Measurements from ENCODE around the gene KCTD2. TPM values are rescaled to one million over a fixed set of nuclear protein-coding genes. Genes with fewer than 3 reads are reported as not detected.

KCTD2 gene
- total RNA-seq, 2 experiments from 2014 or later, result 15.6 to 19.4 TPM

DNA sequence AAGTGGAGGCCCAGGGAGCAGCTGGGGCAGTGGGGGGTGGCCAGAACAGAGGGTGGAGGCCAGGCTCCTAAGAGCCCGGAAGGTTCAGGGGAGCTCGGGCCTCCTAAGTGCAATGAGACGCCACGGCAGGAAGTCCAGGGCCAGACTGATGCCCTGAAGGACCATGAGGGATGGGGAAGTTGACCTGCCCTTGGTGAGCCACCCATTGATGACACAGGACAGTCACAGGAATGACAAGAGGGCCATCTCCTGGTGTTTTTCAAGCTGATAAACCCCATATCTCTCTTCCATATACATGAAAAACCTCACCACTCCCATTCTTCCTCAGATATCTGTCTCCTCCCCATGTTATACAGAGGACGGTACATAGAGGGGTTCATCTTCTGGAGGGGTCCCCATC, 40.4 kb upstream of the KCTD2 start:
- CTCF ChIA-PET, result interaction anchor here (11.2 kb wide), 1 partner anchor 47 kb away, joined by 182 read pairs; no protein-coding TSS in a partner anchor
- no peaks in the 10 kb centered on the region for H3K9me3 Mint-ChIP-seq (ENCODE audit: insufficient read depth)
- no peak for ATAC-seq
- H3K27ac Mint-ChIP-seq, result no peak overlapping the region
- DNase-seq, result no peak
- H3K4me1 Mint-ChIP-seq (ENCODE audit: low read depth), result no peaks in the 10 kb centered on the region
- no peak overlapping the region for H3K4me3 Mint-ChIP-seq
- POLR2A ChIA-PET, result no interaction called here
- no peaks in the 10 kb centered on the region for H3K27me3 Mint-ChIP-seq (ENCODE audit: low read depth)
- H3K36me3 Mint-ChIP-seq (ENCODE audit: low read depth), result no peaks in the 10 kb centered on the region

DNA sequence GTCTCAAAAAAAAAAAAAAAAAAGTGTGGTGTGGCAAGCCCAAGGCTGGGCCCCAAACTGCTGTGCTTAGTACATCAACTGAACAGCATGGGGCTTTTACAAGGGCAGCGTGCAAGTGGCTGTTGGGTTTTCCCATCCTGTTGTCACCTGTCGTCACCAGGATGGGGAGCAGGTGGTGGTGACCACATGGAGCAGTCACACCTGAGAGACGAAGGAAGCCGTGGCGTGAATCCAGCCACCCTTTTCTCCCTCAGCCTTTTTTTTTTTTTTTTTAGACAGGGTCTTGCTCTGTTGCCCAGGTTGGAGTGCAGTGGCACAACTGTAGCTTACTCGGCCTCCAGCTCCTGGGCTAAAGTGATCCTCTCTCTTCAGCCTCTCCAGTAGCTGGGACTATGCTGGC, 38.7 kb upstream of the KCTD2 start:
- Mint-ChIP-seq H3K4me1 (ENCODE audit: low read depth) (peaks cover 9% of the 10 kb centered on the region), H3K4me3 (no peak overlapping the region), H3K9me3 (ENCODE audit: insufficient read depth) (no peaks in the 10 kb centered on the region), H3K27me3 (ENCODE audit: low read depth) (no peaks in the 10 kb centered on the region), H3K27ac (no peak overlapping the region), H3K36me3 (ENCODE audit: low read depth) (no peaks in the 10 kb centered on the region)
- no peak for DNase-seq
- ChIA-PET CTCF (interaction anchor here (0.6 to 11.2 kb wide), 2 partner anchors 49 to 163 kb away, joined by 3 to 182 read pairs; no protein-coding TSS in a partner anchor), POLR2A (no interaction called here)
- ATAC-seq, result no peak

DNA sequence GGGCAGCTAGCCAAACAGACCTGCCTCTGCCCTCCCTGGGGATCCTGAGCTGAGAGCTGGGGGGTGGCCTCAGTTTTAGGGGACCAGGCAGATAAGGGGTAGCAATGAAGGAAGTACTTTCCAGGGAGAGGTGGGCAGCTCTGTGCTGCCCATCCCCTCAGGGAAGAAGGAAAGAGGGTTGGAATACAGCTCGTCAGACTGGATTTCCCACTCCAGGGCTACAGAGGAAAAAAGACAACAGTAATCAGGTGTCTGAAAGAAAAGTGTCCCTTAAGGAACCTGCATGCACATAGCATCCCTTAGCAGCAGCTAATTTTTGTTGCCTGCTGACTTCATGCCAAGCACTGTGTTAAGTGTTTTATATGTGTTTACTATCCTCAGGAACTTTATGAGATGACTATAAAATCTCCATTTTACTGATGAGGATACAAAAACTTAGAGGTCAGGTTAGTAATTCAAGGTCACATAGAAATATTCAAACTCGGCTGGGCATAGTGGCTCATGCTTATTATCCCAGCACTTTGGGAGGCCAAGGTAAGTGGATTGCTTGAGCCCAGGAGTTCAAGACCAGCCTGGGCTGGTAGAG, 37.8 kb upstream of the KCTD2 start:
- ATAC-seq (no peak), DNase-seq (no peak)
- ChIA-PET CTCF (interaction anchor here (11.2 kb wide), 1 partner anchor 50 kb away, joined by 182 read pairs; no protein-coding TSS in a partner anchor), POLR2A (no interaction called here)
- Mint-ChIP-seq H3K9me3 (ENCODE audit: insufficient read depth) (no peaks in the 10 kb centered on the region), H3K36me3 (ENCODE audit: low read depth) (peaks cover 2% of the 10 kb centered on the region), H3K4me1 (ENCODE audit: low read depth) (peaks cover 15% of the 10 kb centered on the region), H3K27ac (no peak overlapping the region), H3K4me3 (no peak overlapping the region), H3K27me3 (ENCODE audit: low read depth) (no peaks in the 10 kb centered on the region)

- Mint-ChIP-seq H3K27ac (no peak overlapping the region), H3K27me3 (ENCODE audit: low read depth) (no peaks in the 10 kb centered on the region), H3K4me1 (ENCODE audit: low read depth) (peaks cover 15% of the 10 kb centered on the region), H3K9me3 (ENCODE audit: insufficient read depth) (no peaks in the 10 kb centered on the region), H3K36me3 (ENCODE audit: low read depth) (peaks cover 9% of the 10 kb centered on the region), H3K4me3 (no peak overlapping the region)
- DNase-seq (no peak), ATAC-seq (no peak)
- ChIA-PET POLR2A (interaction anchor here (2.1 to 3.4 kb wide), 4 partner anchors 11 to 49 kb away, joined by 8 to 26 read pairs (median 12); partner anchors contain the start of gene CDR2L), CTCF (interaction anchor here (0.8 to 11.2 kb wide), 13 partner anchors 14 to 191 kb away, joined by 3 to 182 read pairs (median 5); partner anchors contain the start of genes ATP5PD, CDR2L, KCTD2 and OTOP2)
These were observed 36.2 kb upstream of the KCTD2 start for GRCh38 chr17:75010683-75011400.

DNA sequence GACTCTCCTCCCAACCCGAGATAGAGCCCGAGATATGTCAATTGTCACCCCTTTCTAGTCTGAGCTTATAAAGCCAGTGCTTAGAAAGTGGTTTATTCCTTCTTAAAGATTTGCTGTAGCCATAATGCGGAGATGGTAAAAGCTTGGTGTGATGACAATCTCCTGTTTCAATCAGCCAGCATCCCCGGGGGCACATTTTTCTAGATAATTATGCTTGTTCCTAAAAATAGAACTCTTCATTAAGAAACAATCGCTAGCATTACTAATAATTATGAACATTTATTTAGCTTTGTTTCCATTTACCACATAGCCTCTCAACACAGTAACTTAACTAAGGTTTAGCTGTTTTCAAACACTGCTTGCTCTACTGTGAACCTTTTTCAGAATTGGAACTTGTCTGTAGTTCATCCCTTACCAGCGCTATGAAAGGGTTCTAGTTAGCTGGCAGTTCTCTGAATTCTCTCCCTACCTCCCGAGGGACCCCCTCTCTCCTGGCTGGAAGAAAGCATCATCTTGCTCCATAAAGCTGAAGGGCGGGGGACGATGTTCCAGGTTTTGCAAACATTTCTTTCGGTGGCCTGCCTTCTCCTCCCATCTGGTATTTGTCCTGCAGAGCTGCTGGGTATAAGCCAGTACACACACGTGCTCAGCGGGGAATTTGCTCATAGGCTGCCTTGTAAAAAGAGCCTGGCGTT, 35.5 kb upstream of the KCTD2 start:
- Mint-ChIP-seq H3K27me3 (ENCODE audit: low read depth) (no peaks in the 10 kb centered on the region), H3K4me1 (ENCODE audit: low read depth) (peaks cover 15% of the 10 kb centered on the region), H3K4me3 (peak overlapping the region; percentile 95), H3K27ac (no peak overlapping the region), H3K9me3 (ENCODE audit: insufficient read depth) (no peaks in the 10 kb centered on the region), H3K36me3 (ENCODE audit: low read depth) (peaks cover 12% of the 10 kb centered on the region)
- ChIA-PET CTCF (interaction anchor here (0.5 to 11.2 kb wide), 21 partner anchors 12 to 422 kb away, joined by 3 to 182 read pairs (median 5); partner anchors contain the start of genes ATP5PD, CDR2L, KCTD2 and OTOP2), POLR2A (interaction anchor here (1.0 to 3.4 kb wide), 13 partner anchors 12 to 251 kb away, joined by 3 to 26 read pairs (median 12); partner anchors contain the start of genes ATP5PD, CDR2L, HID1 and KCTD2)
- DNase-seq, result no peak
- ATAC-seq, result no peak

DNA sequence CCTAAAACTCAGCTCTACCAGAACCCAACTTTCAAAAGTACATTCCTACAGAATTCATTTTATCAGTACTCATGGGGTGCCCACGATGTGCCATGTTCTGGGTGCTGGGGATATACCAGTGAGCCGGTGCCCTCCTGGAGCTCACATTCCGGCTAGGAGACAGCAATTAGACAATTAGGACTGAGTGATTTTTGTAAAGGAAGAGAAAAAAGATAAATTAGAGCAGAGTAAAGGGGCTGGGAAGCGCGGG, 35.0 kb upstream of the KCTD2 start:
- peak overlapping the region; percentile 95 for H3K4me3 Mint-ChIP-seq
- POLR2A ChIA-PET, result interaction anchor here (0.7 to 3.4 kb wide), 20 partner anchors 9 to 251 kb away, joined by 3 to 26 read pairs (median 8); partner anchors contain the start of genes ATP5PD, CDR2L, HID1 and JPT1
- CTCF ChIA-PET, result interaction anchor here (0.5 to 11.2 kb wide), 23 partner anchors 12 to 422 kb away, joined by 3 to 182 read pairs (median 5); partner anchors contain the start of genes ATP5PD, CDR2L, KCTD2 and OTOP2
- H3K4me1 Mint-ChIP-seq (ENCODE audit: low read depth), result peaks cover 15% of the 10 kb centered on the region
- DNase-seq (no peak), ATAC-seq (no peak)
- peak overlapping the region; percentile 93 for H3K27ac Mint-ChIP-seq
- no peaks in the 10 kb centered on the region for H3K9me3 Mint-ChIP-seq (ENCODE audit: insufficient read depth)
- no peaks in the 10 kb centered on the region for H3K27me3 Mint-ChIP-seq (ENCODE audit: low read depth)
- peaks cover 17% of the 10 kb centered on the region for H3K36me3 Mint-ChIP-seq (ENCODE audit: low read depth)

DNA sequence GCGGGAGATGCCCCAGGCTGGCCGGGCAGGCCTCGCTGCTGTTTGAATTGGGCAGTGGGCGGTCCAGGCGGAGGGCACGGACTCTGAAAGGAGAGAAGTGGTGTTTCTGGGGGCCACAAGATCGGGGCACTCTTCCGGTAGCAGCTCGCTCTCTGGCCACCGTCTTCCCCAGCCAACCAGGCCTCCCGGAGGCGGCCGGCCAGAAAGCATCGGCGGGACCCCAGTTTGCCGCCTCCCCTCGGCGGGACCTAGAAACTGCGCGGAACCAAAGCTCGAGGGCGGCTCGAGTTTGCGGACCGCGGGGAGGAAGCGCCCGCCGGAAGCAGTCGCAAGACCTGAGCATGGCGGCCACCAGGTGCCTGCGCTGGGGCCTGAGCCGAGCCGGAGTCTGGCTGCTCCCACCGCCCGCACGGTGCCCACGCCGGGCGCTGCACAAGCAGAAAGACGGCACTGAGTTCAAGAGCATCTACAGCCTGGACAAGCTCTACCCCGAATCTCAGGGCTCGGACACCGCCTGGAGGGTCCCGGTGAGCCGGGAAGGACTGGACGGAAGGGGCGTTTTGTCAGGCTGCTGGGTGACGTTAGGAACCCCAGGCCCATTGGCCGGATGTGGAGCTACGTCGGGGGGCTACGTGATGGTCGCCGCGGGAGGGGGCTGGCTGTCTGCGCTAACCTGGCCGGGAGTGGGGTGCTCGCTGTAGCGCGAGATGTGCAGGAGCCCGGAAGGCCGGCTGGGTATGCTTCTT, 34.5 kb upstream of the KCTD2 start, which contains the start of gene MRPL58:
TSS of gene MRPL58 (plus strand) at position 325 of the 746 bp plus-strand sequence. CDS start at position 342, 17 bp downstream.
- Mint-ChIP-seq H3K27ac (peak within 1 kb of the TSS; percentile 93), H3K36me3 (ENCODE audit: low read depth) (peaks cover 17% of the 10 kb centered on the region), H3K9me3 (ENCODE audit: insufficient read depth) (no peaks in the 10 kb centered on the region), H3K27me3 (ENCODE audit: low read depth) (no peaks in the 10 kb centered on the region), H3K4me3 (peak within 1 kb of the TSS; percentile 95), H3K4me1 (ENCODE audit: low read depth) (peaks cover 15% of the 10 kb centered on the region)
- DNase-seq, result peak; percentile 90
- ATAC-seq, result peak; percentile 96
- ChIA-PET POLR2A (interaction anchor here (0.7 to 3.4 kb wide), 29 partner anchors 8 to 475 kb away, joined by 3 to 26 read pairs (median 6); partner anchors contain the start of genes ATP5PD, CDR2L, GGA3 and HID1), CTCF (interaction anchor here (0.7 to 11.2 kb wide), 35 partner anchors 8 to 423 kb away, joined by 3 to 182 read pairs (median 4); partner anchors contain the start of genes ATP5PD, CDR2L, HID1 and KCTD2)

GRCh38 chr17:75013092-75013559, 33.9 kb upstream of the KCTD2 start:
- peaks cover 20% of the 10 kb centered on the region for H3K36me3 Mint-ChIP-seq (ENCODE audit: low read depth)
- CTCF ChIA-PET, result interaction anchor here (0.7 to 11.2 kb wide), 32 partner anchors 9 to 423 kb away, joined by 3 to 182 read pairs (median 4); partner anchors contain the start of genes ATP5PD, CDR2L, HID1 and KCTD2
- peak overlapping the region; percentile 93 for H3K27ac Mint-ChIP-seq
- H3K4me1 Mint-ChIP-seq (ENCODE audit: low read depth), result peaks cover 15% of the 10 kb centered on the region
- POLR2A ChIA-PET, result interaction anchor here (0.5 to 3.4 kb wide), 28 partner anchors 8 to 475 kb away, joined by 3 to 26 read pairs (median 6); partner anchors contain the start of genes ATP5PD, CDR2L, GGA3 and HID1
- peak overlapping the region; percentile 95 for H3K4me3 Mint-ChIP-seq
- H3K27me3 Mint-ChIP-seq (ENCODE audit: low read depth), result no peaks in the 10 kb centered on the region
- no peak for DNase-seq
- ATAC-seq, result peak; percentile 12
- H3K9me3 Mint-ChIP-seq (ENCODE audit: insufficient read depth), result no peaks in the 10 kb centered on the region

GRCh38 chr17:75019146-75019545, 27.9 kb upstream of the KCTD2 start:
- DNase-seq (no peak), ATAC-seq (no peak)
- peaks cover 3% of the 10 kb centered on the region for H3K4me1 Mint-ChIP-seq (ENCODE audit: low read depth)
- CTCF ChIA-PET, result interaction anchor here (0.9 kb wide), 1 partner anchor 58 kb away, joined by 5 read pairs; no protein-coding TSS in a partner anchor
- H3K36me3 Mint-ChIP-seq (ENCODE audit: low read depth), result peaks cover 51% of the 10 kb centered on the region
- H3K27ac Mint-ChIP-seq, result no peak overlapping the region
- H3K4me3 Mint-ChIP-seq, result no peak overlapping the region
- POLR2A ChIA-PET, result interaction anchor here (0.7 kb wide), 2 partner anchors 197 to 1343 kb away, joined by 3 read pairs; no protein-coding TSS in a partner anchor
- no peaks in the 10 kb centered on the region for H3K9me3 Mint-ChIP-seq (ENCODE audit: insufficient read depth)
- H3K27me3 Mint-ChIP-seq (ENCODE audit: low read depth), result no peaks in the 10 kb centered on the region

DNA sequence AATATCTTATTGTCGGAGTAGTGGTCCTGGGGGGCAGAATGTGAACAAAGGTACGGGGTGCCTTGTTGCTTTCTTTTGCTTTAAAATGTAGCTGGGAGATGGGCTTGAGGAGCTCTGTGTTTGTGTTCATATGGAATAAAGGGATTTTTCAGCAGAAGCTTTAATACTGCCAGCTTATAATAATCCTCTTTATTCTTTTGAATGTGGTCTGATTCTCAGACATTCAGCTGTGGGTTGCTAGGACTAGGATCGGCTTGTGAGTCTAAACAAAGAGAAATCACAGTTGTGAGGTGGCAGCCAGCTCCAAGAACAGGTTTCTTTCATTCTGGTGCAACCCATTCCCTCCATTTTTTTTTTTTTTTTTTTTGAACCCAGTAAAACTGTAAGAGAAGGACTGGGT, 27.3 kb upstream of the KCTD2 start:
- Mint-ChIP-seq H3K27me3 (ENCODE audit: low read depth) (no peaks in the 10 kb centered on the region), H3K4me3 (no peak overlapping the region), H3K9me3 (ENCODE audit: insufficient read depth) (no peaks in the 10 kb centered on the region), H3K4me1 (ENCODE audit: low read depth) (peaks cover 8% of the 10 kb centered on the region), H3K27ac (no peak overlapping the region), H3K36me3 (ENCODE audit: low read depth) (peaks cover 56% of the 10 kb centered on the region)
- DNase-seq (no peak), ATAC-seq (no peak)
- ChIA-PET CTCF (interaction anchor here (0.9 kb wide), 1 partner anchor 58 kb away, joined by 5 read pairs; no protein-coding TSS in a partner anchor), POLR2A (no interaction called here)
